ENCODE results near the gene TMEM207. TPM values are rescaled to one million over a fixed set of nuclear protein-coding genes. Genes with fewer than 3 reads are reported as not detected.

TMEM207 gene
- total RNA-seq, 1 experiment from 2014 or later = not detected

DNA sequence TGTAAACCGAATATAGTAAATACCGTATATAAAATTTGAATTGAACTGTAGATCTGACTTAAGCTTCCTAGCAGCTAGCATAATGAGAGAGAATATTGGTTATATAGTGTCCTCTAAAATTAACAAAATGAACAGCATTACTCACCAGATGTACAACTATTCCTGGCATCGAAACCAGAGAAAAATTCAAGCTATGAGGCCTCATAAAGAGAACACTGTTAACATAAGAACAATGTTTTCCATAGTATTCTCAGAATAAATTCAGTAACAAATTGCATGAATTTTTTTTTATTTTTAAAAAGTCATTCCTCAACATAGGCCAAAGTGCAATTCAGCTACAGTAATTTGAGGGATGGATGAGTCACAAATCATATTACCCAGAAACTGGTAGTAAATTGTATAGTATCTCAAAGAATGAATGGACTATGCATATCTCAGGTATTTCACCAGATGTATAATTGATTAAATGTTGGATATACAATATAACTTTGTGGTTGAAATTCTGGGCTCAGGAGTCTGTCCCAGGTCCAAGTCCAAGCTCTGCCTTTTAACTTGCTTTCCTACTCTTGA, 5.0 kb downstream of the TMEM207 start:
- DNase-seq (ENCODE audit: low read depth) = peak; percentile 8

DNA sequence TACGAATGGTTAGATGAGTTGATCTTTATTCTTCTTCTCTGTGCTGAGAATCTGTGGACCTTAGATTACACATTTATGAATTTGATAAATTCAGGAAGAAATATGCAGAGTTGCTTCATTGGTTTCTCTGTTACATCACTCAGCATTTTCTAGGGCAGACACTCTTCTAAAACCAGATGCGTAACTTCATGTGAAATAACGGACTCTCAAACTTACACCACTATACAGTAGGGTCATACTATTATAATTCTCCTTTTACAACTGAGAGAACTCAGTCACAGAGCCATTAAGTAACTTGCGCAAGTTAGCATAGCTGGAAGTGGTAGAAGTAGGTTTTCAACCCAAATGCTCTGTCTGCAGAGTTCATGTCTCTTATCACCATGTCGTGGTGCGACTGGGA, 5.7 kb downstream of the TMEM207 start:
- DNase-seq (ENCODE audit: low read depth) = no peak

DNA sequence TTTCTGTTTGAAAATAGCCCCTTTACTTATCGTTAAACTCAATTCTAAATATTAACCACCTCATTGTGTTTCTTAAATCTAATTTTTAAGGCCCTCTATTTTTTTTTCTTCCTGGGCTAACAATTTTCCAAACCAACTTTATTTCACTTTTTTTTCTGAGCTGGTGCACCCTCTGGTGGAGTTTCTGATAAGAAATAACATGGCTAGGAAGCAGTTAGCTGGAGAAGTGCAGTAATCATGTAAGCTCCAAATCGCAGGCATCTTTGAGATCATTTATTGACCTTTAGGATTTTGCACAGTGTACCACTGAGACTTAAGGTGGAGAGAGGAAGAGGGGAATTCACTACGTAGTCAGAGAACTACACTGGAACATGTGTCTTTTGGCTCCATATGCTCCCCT, 6.4 kb downstream of the TMEM207 start:
- DNase-seq (ENCODE audit: low read depth) = peak; percentile 40

DNA sequence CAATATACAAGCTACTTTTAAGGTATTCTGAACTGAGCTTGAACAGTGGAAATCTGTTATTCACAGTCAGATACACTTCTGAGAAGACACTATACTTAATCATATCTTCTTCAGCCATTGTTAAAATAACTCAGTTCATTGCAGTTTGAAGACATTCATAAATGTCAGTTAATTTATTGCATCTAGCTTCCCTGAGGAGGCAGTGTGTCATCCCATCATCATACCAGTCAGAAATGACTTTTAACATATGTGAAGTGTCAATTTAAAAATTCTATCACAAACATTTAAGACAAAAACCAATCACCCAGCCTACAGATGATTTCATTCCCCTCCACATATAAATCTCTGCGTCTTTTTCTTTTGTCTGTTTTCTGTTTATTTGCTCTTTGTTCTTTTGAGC, 7.5 kb downstream of the TMEM207 start:
- DNase-seq (ENCODE audit: low read depth) = no peak

DNA sequence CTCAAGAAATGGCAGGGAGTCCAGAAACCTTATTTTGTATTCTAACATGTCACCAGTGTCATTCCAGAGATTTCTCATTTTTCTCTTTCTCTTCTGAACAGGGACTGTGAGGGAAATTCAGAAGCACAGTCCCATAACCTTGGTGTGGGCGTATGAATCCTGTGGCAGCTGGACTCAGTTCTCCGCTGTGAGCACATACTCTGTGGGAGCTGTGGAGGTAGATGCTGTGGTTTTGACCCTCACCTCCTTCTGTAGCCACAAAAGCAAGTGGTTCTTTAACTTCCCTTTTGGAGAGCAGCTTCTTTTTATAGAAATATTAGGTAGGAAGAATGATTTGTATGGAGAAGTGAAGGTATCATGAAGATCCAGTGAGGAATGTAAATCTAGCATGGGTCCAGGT, 13.4 kb downstream of the TMEM207 start:
- DNase-seq (ENCODE audit: low read depth) = no peak

DNA sequence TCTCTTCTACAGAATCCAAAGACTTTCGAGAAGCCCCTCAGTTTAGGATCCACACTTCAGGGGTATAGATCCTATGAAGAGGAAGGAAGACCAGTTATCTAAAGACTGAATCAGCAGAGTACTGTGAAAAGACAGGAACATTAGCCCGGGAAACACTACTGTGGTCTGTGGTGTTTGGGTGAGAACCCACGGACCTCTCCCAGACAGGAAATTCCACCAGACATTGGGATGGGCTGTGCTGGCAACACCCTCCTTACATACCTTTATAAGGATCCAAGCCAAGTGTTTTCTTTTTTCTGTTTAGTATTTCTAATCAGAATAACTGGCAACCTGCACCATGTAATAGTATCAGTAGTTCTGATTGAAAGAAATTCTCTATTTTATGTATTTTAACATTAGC, 14.1 kb downstream of the TMEM207 start:
- peak; percentile 22 for DNase-seq (ENCODE audit: low read depth)

DNA sequence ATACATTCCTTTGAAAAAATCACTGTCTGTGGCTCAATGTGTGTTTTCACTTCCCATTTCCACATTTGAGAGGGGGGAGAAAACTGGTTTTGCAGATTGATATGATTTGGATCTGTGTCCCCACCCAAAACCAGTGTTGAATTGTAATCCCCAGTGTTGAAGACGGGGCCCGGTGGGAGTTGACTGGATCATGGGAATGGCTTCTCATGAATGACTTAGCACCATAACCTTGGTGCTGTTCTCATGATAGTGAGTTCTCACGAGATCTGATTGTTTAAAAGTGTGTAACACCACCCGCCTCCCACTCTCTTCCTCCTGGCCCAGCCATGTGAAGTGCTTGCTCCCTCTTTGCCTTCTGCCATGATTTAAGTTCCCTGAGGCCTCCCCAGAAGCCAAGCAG, 16.1 kb downstream of the TMEM207 start:
- no peak for DNase-seq (ENCODE audit: low read depth)

DNA sequence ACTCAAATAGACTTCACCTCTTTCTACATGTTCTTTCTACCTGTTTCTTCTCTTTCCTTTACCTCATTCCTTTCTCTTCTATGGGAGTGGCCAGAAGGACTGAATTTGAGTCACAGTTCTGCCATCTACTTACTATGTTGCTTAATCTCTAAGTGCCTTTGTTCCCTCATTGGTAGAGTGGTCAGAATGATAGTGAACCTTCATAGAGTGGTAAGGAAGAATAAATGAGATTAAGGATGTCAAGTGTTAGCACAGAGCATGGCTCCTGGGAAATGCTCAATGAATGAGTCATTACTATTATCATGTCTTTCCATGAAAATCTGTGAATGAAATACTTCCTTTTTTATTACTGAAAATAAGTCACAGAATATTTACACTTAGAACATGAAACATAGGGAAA, 17.5 kb downstream of the TMEM207 start:
- peak; percentile 42 for DNase-seq (ENCODE audit: low read depth)

DNA sequence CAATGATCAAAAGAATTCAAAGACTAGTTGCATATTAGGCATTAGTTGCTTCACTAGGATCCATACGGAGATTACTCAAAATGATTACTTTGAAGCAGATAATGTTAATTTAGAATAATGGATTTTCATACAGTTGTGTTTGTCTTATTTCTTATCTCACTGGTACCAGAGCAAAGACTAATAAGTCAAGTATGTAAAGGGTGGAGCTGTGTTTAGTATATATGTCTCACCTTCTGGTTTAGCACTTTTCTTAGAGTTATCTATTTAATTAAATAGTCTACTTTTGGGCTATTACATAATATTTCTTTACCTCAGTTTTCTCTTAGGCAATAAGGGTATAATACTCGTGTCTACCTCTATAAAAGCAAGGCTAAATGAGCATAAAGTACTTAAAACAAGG, 18.8 kb downstream of the TMEM207 start:
- DNase-seq (ENCODE audit: low read depth) = no peak

DNA sequence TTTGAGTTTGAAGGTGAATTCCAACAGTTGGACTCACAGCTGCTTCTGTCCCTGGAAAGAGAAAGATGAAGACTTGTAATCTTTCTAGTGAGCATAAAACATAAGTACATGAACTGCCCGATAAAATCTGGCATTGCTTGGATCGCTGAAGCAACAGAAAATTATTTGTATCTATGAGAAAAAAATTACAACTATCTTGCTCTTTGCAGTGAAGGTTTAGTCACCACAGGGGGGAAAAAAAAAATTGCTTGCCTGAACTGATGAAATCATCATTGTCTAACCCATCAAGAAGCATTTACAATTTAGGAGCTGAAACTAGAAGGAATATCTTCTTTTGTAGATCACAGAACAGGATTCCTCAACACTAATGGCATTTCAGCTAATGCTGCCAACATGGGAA, 20.0 kb downstream of the TMEM207 start:
- DNase-seq (ENCODE audit: low read depth) = no peak

DNA sequence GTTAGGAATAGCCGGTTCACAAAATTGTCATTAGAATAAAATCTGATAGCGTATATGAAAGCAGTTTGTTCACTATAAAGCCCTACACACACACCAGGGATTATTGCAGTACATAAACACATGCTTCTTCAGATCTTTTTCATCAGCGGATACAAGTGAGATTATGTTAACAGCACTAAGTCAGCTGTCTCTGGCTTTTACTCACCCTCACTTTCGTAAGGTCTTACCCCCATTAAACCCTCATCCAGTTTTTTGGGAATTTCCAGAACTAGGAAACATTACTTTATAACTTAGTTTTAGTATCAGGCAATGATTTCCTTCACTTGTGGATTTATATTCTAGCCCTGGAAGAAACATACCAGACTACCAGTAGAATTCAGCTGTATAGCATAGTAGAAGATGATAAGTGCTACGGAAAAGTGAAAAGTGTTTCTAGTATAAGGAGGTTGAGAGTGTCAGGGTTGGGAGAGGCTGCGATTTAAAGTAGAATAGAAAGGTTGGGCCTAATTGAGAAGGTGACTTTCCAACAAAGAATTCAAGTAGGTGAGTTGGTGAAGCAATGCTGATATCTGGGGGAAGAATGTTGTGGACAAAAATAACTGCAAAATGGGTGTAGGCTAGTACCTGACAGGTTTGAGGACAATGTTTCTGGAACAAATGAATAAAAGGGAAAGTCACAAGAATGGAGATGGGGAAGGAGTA, 22.7 kb downstream of the TMEM207 start:
- DNase-seq (ENCODE audit: low read depth) = no peak

DNA sequence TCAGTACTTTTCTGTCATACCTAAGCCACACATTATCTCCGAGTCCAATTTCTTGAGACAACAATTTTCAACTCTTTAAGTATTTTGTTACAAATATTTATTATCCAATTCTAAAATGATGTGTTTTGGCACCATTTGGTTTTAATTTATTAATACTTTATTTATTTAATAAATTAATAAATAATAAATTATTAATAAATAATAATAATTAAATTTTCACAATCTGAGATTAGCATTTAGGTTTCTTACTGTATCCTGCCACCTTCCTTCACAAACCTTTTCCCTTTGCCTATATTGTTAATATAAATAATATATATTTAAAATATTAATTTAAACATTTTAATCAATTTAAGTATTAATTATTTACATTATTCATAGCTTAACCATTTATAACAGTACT, 23.9 kb downstream of the TMEM207 start:
- no peak for DNase-seq (ENCODE audit: low read depth)

DNA sequence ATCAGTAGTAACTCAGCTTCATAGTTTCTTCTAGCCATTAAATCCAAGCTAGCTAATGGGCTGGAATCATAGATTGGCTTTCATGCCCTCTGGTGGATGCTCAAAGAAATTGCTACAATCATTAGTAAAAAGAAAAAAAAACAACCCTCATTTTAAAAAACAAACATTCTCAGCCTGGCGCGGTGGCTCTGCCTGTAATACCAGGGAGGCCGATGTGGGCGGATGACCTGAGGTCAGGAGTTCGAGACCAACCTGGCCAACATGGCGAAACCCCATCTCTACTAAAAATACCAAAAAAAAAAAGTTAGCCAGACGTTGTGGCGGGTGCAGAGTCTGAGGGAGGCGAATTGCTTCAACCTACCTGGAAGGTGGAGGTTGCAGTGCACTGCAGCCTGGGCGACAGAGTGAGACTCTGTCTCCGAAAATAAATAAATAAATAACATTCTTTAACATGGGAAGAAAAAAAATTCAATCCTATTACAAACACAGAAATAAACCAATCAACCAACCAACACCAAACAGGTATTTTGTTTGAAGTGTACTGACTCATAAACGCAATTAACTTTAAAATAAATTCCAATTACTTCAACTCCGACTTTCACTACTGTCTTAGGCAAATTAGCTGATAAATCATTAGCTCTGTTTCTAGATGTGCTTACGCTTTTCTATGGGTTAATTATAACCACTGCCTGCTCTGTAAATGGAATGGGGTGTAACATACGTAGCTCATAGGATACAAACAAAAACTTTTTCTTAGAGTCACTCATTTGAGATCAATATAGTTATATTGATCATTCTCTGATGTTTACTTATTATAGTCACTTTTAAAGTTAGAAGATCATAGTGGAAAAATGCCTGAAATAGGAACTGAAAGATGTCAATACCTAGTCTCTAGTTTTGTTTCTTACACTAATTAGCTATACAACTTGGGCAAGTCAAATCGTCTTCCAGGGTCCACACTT, 24.9 kb downstream of the TMEM207 start:
- DNase-seq (ENCODE audit: low read depth) = peak; percentile 72

DNA sequence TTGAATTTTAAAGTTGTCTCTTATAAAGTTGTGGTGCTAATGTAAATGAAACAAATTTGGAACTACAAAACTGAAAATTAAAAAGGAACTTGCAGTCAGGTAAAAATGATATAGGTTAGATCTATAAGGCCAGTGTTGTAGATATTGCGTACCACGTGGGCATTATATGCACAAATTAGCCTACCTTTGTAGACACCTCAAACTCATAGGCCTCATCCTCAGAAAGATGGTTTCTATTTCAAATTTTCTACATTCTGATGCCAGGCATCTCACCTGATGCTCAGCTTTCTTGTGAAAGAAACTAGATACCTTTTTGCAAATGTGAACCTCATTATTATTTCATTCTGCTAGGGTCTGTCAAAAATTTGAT, 25.6 kb downstream of the TMEM207 start:
- DNase-seq (ENCODE audit: low read depth) = no peak

DNA sequence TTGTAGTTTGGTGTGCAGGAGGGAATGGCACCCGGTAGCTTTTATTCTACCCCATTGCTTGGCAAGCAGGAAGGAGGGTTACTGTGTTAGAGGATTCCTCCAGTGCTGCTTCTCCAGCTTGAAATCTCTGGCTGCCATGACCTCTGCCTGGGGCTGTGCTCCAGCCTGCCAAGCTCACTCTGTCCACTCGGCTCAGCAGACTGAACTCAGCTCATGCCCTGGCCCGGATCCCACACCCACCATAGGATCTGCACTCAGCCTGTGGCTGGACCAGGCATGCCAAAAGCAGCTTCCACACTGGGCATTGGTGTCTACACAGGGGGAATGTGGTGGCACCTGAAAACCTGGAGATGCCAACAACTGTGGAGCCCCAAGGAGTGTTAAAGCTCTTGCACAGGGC, 35.4 kb downstream of the TMEM207 start:
- DNase-seq (ENCODE audit: low read depth) = peak; percentile 38

DNA sequence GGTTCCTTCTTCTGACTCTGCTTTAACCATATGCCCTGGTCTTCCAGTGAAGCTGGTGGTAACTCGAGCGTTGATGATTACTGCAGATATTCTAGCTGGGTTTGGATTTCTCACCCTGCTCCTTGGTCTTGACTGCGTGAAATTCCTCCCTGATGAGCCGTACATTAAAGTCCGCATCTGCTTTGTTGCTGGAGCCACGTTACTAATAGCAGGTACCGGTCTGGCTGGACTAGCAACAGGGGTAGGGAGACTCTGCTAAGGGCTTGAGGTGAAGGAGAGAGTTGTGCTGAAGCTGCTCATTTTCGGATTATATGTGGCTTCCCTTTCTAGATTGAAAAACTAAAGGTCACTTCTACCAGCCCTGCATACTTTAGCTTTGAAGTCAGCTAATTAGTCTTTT, 45.0 kb downstream of the TMEM207 start:
- no peak for DNase-seq (ENCODE audit: low read depth)

DNA sequence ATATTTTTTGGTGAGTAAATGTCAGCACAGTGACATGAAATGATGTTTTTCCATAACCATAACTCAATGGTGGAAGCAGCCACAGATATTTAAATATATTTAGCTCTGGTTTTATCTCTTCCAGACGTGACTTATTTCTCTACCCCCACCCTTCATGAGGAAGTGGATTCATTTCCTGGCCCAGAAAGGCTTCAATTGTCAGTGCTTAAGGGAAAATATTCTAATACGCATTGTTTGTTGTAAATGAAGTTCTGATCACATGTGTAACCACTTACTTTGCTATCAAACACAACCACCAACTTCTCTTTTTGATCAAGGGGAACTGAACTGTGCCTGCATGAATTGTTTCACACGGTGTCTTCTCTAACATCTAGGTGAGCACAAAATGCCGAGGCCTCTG, 47.7 kb downstream of the TMEM207 start:
- DNase-seq (ENCODE audit: low read depth) = no peak

DNA sequence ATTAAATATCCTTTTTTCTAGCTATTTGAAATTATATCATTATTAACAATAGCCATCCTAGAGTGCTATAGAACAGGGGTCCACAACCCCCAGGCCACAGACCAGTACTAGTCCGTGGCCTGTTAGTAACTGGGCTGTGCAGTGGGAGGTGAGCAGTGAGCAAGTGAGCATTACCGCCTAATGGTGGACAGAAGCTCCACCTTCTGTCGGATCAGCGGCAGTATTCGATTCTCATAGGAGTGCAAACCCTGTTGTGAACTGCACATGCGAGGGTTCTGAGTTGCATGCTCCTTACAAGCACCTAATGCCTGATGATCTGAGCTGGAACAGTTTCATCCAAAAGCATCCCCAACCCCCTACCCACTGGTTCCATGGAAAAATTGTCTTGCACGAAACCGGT, 50.0 kb downstream of the TMEM207 start:
- peak; percentile 31 for DNase-seq (ENCODE audit: low read depth)

DNA sequence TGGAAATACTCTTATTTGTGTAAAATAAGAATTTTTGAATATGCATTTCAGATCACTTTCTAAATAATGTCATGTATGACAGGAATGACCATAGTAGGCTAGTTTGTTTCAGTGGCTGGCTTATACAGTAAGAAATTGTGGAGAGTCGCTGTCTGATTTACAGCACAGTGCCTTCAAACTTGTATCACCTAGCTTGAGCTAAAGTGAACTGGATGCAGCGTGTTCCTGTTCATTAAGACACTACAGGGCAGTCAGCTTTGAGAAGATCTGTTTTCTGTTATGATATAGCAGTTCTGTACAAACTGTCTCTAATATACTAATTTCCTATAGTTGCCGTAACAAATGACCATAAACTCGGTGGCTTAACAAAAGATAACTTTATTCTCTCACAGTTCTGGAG, 51.8 kb downstream of the TMEM207 start:
- no peak for DNase-seq (ENCODE audit: low read depth)

DNA sequence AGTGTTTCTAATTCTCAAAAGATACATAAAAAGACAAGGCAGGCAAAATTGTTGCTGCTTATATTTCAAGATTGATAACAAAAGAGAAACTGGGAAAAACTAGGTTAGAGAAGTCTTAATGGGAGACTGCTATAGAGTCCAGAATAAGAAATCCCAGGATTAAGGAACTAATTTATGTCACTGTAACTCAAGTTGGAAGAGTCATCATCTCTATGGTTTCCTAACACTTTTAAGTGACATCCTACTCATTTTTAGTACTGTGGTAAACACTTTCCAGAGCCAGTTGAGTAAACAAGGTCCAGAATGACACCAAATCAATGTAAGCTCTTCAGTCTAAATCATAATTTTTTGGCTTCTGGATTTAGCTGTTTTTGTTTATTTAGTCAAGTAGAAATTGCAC, 53.7 kb downstream of the TMEM207 start:
- no peak for DNase-seq (ENCODE audit: low read depth)

DNA sequence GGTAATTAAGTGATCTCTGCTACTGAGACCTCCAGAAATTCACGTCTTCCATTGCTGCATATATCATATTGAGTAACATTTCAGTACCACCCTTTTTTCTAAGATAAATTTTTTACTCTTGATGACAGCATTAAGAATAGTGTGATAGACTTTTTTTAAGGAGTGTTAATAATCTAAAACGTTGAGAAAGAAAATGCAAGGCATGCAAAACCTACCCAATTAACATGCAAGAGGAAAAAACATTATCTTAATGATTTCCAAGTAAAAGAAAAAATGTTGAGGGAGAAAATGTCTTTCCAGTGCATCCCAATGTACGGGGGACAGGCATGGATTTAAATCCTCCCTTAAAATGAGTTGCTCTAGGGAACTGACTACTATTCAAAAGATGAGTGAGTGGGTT, 61.0 kb downstream of the TMEM207 start:
- no peak for DNase-seq (ENCODE audit: low read depth)

DNA sequence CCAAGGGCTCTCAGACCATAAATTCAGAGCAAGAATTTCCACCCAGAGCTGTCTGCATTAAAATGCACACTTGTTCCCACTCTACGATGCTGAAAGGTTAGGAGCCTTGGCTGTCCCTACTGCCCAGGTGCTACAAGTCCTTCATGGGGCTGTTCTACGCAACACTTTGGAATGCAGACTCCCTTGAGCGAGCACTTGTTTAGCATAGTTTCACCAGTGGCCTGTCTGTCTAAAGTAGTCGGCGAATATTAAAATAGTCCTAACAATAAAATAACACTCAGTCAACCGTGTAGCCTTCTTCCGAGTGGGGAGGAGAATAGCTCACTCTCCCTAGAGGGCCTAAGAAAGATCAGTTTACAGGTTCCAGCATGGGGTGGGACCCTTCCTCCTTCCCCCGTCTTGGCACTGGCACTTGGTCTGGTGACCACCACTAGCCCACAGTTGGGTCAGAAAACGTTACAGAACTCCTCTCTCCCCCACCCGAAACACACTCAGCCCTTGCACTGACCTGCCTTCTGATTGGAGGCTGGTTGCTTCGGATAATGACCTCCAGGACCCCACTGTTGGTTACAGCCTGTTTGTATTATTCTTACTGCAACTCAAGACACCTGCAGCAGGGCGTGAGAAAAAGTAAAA, 62.0 kb downstream of the TMEM207 start, which contains the start of gene CLDN16:
CLDN16 (plus strand) TSS at position 586 of the 636 bp plus-strand sequence. CDS start 167 bp downstream, outside the sequence.
- no peak for DNase-seq (ENCODE audit: low read depth)
